HG02642 (cell line): ENCODE measurements around the gene DDR1.
"Not testable (repeated sequence)": the region's sequence is repeated elsewhere in the genome, so short reads cannot be mapped to it uniquely, and the experiment has no call there.

Experiments used
- ATAC-seq: cut with Tn5 transposase; IDR thresholded peaks from one replicate; pipeline ENCODE4 v1.9.1; 2021; ENCODE audit warnings: mild to moderate bottlenecking; ENCODE audit not compliant: unreplicated experiment, poor library complexity

DDR1 gene

GRCh38 chr6:30914076-30914853 is 29.9 kb downstream of the DDR1 start, which contains the start of gene VARS2:
VARS2 (plus strand) TSS chr6:30914238; CDS start chr6:30914837, 599 bp downstream.
- peak; percentile 87 for ATAC-seq

DNA sequence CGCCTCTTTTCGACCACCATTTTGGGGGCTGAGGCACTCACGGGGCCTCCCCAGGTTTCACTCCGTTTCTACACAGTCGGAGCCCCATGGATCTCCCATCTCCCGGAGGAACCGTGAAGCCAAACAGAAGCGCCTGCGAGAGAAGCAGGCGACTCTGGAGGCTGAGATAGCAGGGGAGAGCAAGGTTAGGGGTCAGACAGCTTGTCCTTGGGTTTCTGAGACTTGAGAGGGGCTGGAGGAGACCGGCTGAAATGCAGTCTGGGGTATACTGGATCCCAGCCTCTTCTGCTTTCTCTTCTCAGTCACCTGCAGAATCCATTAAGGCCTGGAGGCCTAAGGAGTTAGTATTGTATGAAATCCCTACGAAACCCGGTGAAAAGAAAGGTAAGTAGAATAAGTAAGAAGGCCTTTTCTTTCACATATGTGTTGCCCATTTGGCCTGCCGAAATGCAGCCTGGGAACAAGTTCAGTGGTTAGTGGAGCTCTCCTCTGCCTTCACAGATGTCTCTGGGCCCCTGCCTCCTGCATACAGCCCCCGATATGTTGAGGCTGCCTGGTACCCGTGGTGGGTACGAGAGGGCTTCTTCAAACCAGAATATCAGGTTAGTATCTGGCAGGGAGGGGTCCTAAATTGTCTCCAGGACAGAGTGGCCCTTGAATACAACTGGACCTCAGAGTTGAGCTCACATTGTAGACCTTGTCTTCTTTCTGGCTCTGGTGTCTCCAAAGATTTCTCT is 30.7 kb downstream of the DDR1 start:
- no peak for ATAC-seq

GRCh38 chr6:30915591-30915946 is 31.2 kb downstream of the DDR1 start:
- no peak for ATAC-seq

- no peak for ATAC-seq
Measured at GRCh38 chr6:30917041-30917440, 32.7 kb downstream of the DDR1 start.

DNA sequence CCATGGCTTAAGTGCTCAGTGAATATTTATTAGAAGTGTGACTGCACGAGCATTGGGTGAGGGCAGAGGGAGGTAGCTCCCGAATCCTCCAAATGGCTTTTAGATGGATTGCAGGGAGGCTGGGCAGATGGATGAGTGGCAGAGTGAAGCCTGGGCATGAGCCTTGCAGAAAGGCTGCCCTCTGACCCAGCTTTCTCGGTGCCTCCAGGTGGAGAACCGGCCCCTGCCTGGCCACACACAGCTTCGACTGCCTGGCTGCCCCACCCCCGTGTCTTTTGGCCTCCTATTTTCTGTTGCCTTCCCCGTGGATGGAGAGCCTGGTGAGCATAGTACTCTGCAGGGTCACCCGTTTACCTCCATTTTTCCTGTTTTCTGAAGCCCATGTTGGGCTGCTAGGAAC is 33.2 kb downstream of the DDR1 start:
- ATAC-seq: no peak

DNA sequence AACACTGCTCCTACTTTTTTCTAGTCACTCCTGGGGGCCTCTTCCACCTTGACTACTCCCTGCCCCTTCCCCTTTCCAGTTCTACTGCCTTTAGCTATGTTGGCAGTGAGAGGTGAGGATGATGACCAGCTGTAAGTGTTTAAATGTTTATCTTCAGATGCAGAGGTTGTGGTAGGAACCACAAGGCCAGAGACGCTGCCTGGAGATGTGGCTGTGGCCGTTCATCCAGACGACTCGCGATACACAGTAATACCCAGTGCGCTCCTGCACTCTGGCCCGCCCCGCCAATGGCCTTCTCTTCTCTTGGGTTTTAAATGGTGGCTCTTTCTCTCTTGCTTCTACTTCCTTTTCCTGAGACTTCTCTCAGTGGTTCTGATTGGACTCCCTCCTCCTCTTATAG is 34.4 kb downstream of the DDR1 start:
- ATAC-seq: no peak

- no peak for ATAC-seq
Measured at GRCh38 chr6:30922447-30922852, 38.1 kb downstream of the DDR1 start.

DNA sequence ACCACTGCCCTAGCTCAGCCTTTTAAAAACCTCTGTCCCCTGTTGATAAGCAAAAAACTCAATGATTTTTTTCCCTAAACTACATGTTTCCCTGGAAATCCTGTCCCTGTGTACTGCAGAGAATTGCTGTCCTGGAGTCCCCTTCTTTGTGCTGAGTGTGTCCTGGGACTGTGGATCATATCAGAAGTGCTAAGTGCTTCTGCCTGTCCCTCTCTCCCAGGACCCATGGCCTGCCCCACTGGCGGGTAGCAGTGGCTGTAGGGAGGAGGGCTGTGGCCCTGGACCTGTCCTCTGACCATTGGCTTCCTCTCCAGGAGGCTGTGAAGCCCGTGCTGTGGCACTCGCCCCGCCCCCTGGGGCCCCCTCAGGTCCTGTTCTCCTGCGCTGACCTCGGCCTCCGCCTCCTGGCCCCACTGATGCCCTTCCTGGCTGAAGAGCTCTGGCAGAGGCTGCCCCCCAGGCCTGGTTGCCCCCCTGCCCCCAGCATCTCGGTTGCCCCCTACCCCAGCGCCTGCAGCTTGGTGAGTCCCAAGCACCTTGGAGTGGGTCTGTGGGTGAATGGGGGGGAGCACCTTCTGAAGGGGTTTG is 39.8 kb downstream of the DDR1 start:
- not testable (repeated sequence) for ATAC-seq

- no peak for ATAC-seq
Measured at GRCh38 chr6:30926644-30927043, 42.3 kb downstream of the DDR1 start.

DNA sequence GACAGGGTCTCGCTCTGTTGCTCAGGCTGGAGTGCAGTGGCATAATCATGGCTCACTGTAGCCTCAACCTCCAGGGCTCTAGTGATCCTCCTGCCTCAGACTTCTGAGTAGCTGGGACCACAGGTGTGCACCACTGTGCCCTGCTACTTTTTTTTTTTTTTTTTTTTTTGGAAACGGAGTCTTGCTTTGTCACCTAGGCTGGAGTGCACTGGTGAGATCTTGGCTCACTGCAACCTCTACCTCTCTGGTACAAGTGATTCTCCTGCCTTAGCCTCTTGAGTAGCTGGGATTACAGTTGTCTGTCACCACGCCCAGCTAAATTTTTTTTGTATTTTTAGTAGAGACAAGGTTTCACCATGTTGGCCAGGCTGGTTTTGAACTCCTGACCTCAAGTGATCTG is 42.8 kb downstream of the DDR1 start:
- ATAC-seq: not testable (repeated sequence)

DNA sequence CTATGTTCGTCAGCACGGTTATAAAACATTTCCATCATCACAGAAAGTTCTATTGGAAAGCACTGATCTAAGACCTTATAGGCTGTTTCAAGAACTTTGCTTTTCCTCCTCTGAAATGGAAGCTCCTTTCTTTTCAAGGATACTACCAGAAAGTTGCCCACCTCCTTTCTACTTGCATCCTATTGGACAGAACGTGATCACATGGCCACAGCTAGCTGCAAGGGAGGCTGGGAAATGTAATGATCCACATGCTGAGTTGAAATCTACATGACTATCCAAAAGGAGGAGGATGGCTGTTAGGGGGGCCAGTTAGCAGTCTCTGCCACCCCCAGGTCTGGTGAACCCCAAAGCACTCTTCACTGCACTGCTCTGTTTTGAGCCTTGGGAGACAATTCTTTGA is 44.4 kb downstream of the DDR1 start:
- no peak for ATAC-seq

DNA sequence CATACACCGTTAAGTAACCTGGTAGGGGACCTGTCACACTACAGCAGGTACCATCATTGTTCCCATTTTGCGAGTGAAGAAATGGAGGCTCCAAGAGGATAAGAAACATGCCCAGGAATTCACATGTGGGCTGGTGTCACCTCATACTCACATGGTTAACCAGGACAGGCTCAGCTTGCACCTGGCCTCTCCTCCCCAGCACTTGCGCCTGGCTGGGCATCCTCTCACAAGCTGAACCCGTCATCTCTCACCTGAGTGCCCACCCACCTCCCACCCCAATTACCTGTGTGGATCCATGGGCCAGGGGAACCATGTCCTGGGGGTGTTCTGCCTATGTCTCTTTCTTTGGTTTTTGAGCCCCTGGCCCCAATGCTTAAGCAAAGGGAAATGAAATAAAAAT is 46.2 kb downstream of the DDR1 start:
- no peak for ATAC-seq

- no peak for ATAC-seq
Measured at GRCh38 chr6:30931272-30931671, 47.0 kb downstream of the DDR1 start.

GRCh38 chr6:30931969-30932645 is 47.8 kb downstream of the DDR1 start, which contains the start of gene SFTA2:
SFTA2 (minus strand) TSS chr6:30932170; CDS start chr6:30932096, 74 bp downstream.
- ATAC-seq: no peak

DNA sequence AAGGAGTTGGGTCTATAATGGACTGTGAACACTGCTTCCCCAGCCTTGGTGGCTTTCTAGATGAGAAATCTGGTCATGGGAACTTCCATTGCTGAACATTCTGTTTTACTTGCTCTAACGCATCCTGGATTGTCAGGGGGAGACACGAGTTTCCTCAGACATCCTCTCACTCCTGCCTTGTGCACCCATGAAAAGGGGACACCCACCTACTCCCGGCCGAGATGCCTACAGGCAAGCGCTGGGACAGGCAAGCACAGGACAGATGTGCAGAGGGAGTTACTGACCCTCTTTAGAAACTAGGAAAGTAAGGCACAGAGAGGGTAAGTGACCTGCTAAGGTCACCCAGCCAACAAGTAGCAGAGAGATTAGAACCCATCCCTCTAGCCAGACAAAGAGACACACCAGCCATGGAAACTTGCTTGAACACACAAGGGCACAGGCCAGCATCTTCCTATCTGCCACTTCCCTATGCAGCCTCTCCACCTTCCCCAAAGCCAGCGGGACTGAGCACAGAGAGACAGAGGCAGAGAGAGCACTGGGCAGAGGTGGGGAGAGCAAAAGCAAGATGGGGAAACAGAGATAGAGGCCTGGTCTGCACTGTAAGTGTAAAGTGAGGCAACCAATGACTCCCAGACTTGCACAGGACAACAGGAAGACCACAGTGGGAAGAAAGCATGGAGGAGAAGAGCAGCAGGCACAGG is 48.5 kb downstream of the DDR1 start:
- no peak for ATAC-seq

DNA sequence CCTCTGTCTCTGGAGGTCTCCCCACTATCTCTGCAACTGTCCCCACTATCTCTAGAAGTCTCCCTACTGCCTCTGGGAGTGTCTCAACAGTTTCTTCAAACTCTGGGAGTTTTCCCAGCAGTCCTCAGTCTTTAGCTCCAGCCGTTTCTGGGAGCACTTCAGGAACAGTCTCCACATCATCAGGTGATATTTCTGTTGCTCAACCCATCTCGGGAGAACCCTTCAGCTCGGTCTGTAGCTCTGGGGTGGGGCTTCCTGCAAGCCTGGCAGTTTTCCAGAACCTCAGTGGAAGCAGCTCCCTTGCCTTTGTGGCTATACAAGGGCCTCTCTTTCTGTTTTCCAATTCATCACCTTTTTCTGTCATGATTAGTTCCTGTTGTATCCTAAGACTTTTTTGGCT is 50.7 kb downstream of the DDR1 start:
- no peak for ATAC-seq

DNA sequence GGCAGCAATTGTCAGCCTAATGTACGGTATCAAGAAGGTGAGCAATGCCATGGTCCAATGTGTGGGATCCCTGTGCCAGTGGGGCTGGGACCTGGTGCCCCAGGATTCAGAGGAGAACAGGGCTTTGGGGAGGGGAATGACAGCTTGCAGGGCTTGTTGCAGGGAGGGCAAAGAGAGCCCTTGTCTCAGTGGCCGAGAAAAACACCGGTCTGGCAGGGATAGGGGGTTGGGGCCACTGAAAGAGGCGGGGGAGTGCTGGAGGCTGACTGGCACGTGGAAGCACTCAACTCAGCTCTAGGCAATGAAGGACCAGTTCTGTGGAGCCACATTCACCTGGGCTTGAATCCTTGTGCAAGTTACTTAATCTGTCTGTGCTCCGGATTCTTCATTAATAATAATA is 52.9 kb downstream of the DDR1 start:
- no peak for ATAC-seq

DNA sequence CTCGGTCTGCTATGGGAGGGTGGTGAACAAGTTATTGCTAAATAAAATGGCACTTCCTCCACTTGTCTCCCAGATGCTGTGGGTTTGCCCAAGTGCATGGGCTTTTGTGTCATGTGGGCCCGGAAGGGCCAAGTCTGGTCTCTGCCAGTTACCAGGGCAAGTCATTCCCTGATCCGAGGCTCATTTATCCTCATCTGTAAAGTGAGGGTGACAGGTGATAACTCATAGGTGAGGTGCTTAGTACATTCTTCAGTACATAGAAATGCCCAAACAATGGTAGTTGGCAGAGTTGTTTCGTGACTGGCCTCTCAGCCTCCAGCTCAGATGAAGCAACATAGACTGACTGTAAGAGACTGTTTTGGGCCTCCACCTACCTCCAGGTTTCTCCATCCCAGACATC is 54.4 kb downstream of the DDR1 start:
- ATAC-seq: no peak

- ATAC-seq: no peak
Measured at GRCh38 chr6:30939473-30939872, 55.2 kb downstream of the DDR1 start.

DNA sequence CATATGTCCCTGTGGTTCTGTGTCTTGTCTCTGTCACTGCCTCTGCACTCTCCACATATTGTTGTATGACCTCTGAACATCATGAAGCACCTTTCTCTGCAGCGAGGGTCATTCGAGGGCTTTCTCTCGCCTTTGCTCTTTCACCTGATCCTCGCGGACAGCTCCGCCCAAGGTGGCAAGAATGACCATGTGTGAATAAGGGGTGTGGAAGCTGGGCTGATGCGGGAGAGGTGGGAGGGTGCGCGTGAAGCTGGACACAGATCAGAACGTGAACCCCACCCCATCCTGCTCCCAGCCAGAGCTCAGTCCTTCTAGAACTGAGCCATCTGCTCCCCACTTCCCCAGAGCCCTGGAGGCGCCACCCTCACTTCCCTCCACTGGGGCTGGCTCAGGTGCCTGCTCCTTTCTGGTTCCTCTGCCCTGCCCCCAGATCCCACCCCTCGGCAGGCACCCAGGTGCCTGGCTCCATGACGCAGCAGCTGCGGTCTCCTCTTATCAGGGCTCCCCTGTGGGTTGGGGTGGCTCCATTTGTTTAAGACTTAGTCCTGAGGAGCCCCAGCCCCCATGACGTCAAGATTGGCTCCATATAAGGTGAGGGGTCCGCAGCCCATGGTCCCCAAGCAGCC is 56.2 kb downstream of the DDR1 start, which contains the start of gene MUCL3:
TSS of gene MUCL3 (plus strand) at position 613 of the 626 bp plus-strand sequence. CDS start 27 bp downstream, outside the sequence.
- ATAC-seq: no peak
